H9 (cell line): Measurements from ENCODE around the gene SPR. TPM values are rescaled to one million over a fixed set of nuclear protein-coding genes. Genes with fewer than 3 reads are reported as not detected.

Experiments used
- DNase-seq: peaks from one replicate; pipeline ENCODE4 v3.0.0-alpha.2; 2017
- H2AFZ ChIP-seq: one replicate; pipeline ENCODE4 v1.6.1; 2013; ENCODE audit warnings: mild to moderate bottlenecking, low read length, control low read depth, moderate library complexity
- H2AK5ac ChIP-seq: 2 replicates; pipeline ENCODE4 v1.6.1; 2013; ENCODE audit warnings: low read length, control low read depth, mixed read lengths; ENCODE audit not compliant: insufficient read length
- H2BK120ac ChIP-seq: one replicate; pipeline ENCODE4 v1.6.1; 2013; ENCODE audit warnings: low read depth, mild to moderate bottlenecking, low read length, control low read depth, inconsistent platforms; ENCODE audit not compliant: poor library complexity, severe bottlenecking
- H2BK12ac ChIP-seq: 2 replicates; pipeline ENCODE4 v1.6.1; 2013; ENCODE audit warnings: low read length, control low read depth, mixed read lengths, low read depth; ENCODE audit not compliant: insufficient read length
- H2BK15ac ChIP-seq: 2 replicates; pipeline ENCODE4 v1.6.1; 2013; ENCODE audit warnings: low read depth, low read length, control low read depth
- H2BK20ac ChIP-seq: one replicate; pipeline ENCODE4 v1.6.1; 2013; ENCODE audit warnings: low read depth, mild to moderate bottlenecking, low read length, control low read depth, inconsistent platforms; ENCODE audit not compliant: poor library complexity, severe bottlenecking
- H2BK5ac ChIP-seq: 2 replicates; pipeline ENCODE4 v1.6.1; 2013; ENCODE audit warnings: low read length, control low read depth, mixed read lengths; ENCODE audit not compliant: insufficient read length
- H3K14ac ChIP-seq: 2 replicates; pipeline ENCODE4 v1.6.1; 2013; ENCODE audit warnings: low read length, control low read depth; ENCODE audit not compliant: insufficient read depth
- H3K18ac ChIP-seq: 2 replicates; pipeline ENCODE4 v1.6.1; 2013; ENCODE audit warnings: low read depth, mild to moderate bottlenecking, mixed read lengths, low read length, control low read depth; ENCODE audit not compliant: insufficient read length
- H3K23ac ChIP-seq: 2 replicates; pipeline ENCODE4 v1.6.1; 2013; ENCODE audit warnings: low read length, control low read depth, mixed read lengths, low read depth; ENCODE audit not compliant: insufficient read length
- H3K23me2 ChIP-seq: 2 replicates; pipeline ENCODE4 v1.6.1; 2013; ENCODE audit warnings: low read depth, mild to moderate bottlenecking, mixed read lengths, low read length, control low read depth; ENCODE audit not compliant: insufficient read length, poor library complexity, severe bottlenecking
- H3K27ac ChIP-seq: 2 replicates; pipeline ENCODE4 v1.5.1; 2013; ENCODE audit warnings: low read length, control low read depth, mixed read lengths, low read depth; ENCODE audit not compliant: insufficient read length
- H3K27me3 ChIP-seq: 2 replicates; pipeline ENCODE4 v1.6.1; 2013; ENCODE audit warnings: low read length, control low read depth, inconsistent platforms; ENCODE audit not compliant: insufficient read depth
- H3K4ac ChIP-seq: 2 replicates; pipeline ENCODE4 v1.6.1; 2013; ENCODE audit warnings: low read depth, mild to moderate bottlenecking, control low read depth, inconsistent platforms, low read length, moderate library complexity
- H3K4me1 ChIP-seq: 2 replicates; pipeline ENCODE4 v1.6.1; 2013; ENCODE audit warnings: low read length, control low read depth, inconsistent platforms; ENCODE audit not compliant: insufficient read depth
- H3K4me2 ChIP-seq: 2 replicates; pipeline ENCODE4 v1.6.1; 2013; ENCODE audit warnings: low read length, control low read depth, mixed read lengths; ENCODE audit not compliant: insufficient read length, insufficient read depth
- H3K56ac ChIP-seq: 2 replicates; pipeline ENCODE4 v1.6.1; 2013; ENCODE audit warnings: low read depth, mild to moderate bottlenecking, mixed read lengths, low read length, control low read depth; ENCODE audit not compliant: insufficient read length
- H3K79me1 ChIP-seq: 2 replicates; pipeline ENCODE4 v1.6.1; 2013; ENCODE audit warnings: low read depth, mild to moderate bottlenecking, moderate library complexity, low read length, control low read depth, inconsistent platforms; ENCODE audit not compliant: insufficient read depth, poor library complexity, severe bottlenecking
- H3K79me2 ChIP-seq: 2 replicates; pipeline ENCODE4 v1.6.1; 2013; ENCODE audit warnings: low read length, control low read depth, inconsistent platforms; ENCODE audit not compliant: insufficient read depth
- H3K9ac ChIP-seq: 2 replicates; pipeline ENCODE4 v1.6.1; 2013; ENCODE audit warnings: low read length, control low read depth, mixed read lengths; ENCODE audit not compliant: insufficient read length; ENCODE audit errors: extremely low read depth
- H3K9me3 ChIP-seq: one replicate; pipeline ENCODE4 v1.6.1; 2013; ENCODE audit warnings: low read depth, low read length, inconsistent platforms; ENCODE audit not compliant: control insufficient read depth
- H3T11ph ChIP-seq: one replicate; pipeline ENCODE4 v1.6.1; 2013; ENCODE audit warnings: mild to moderate bottlenecking, low read length, control low read depth, inconsistent platforms
- H4K20me1 ChIP-seq: one replicate; pipeline ENCODE4 v1.6.1; 2013; ENCODE audit not compliant: control insufficient read depth, insufficient read length, insufficient read depth
- H4K5ac ChIP-seq: 2 replicates; pipeline ENCODE4 v1.6.1; 2013; ENCODE audit warnings: low read depth, mild to moderate bottlenecking, mixed read lengths, low read length, control low read depth; ENCODE audit not compliant: insufficient read length
- H4K8ac ChIP-seq: replicated peaks from 2 replicates; pipeline ENCODE4 v1.6.1; 2013; ENCODE audit warnings: low read length, control low read depth, mixed read lengths, low read depth; ENCODE audit not compliant: insufficient read length
- H4K91ac ChIP-seq: 2 replicates; pipeline ENCODE4 v1.6.1; 2013; ENCODE audit warnings: low read depth, mild to moderate bottlenecking, moderate library complexity, mixed read lengths, low read length, control low read depth; ENCODE audit not compliant: insufficient read length
- H3K27ac Mint-ChIP-seq, 3 experiments: 2 replicates in 2 of 3; 3 replicates in 1 of 3; pipeline ENCODE4 v1.8.0; 2020 to 2021; ENCODE audit warnings: mixed read lengths in 3 of 3, mild to moderate bottlenecking in 1 of 3, moderate library complexity in 1 of 3
- H3K27me3 Mint-ChIP-seq: 2 replicates; pipeline ENCODE4 v1.8.0; 2021; ENCODE audit warnings: low read depth, mild to moderate bottlenecking, moderate library complexity, mixed read lengths
- H3K36me3 Mint-ChIP-seq, 3 experiments: 2 replicates in 2 of 3; 3 replicates in 1 of 3; pipeline ENCODE4 v1.8.0; 2020 to 2021; ENCODE audit warnings: low read depth in 3 of 3, mixed read lengths in 3 of 3; ENCODE audit not compliant: insufficient read depth in 1 of 3
- H3K4me1 Mint-ChIP-seq, 2 experiments: 2 replicates each; pipeline ENCODE4 v1.8.0; 2020; ENCODE audit warnings: mixed read lengths in 2 of 2
- H3K4me3 Mint-ChIP-seq, 2 experiments: 2 replicates in 1 of 2; 3 replicates in 1 of 2; pipeline ENCODE4 v1.8.0; 2020 to 2021; ENCODE audit warnings: mild to moderate bottlenecking in 2 of 2, mixed read lengths in 2 of 2, moderate library complexity in 1 of 2
- H3K9me3 Mint-ChIP-seq, 2 experiments: 2 replicates in 1 of 2; 3 replicates in 1 of 2; pipeline ENCODE4 v1.8.0; 2020; ENCODE audit warnings: mild to moderate bottlenecking in 2 of 2, mixed read lengths in 2 of 2, moderate library complexity in 1 of 2
- WGBS: extraction: QIAGEN DNeasy Blood & Tissue Kit; methylation state at CpG from one replicate; pipeline ENCODE4 v1.1.7; 2013; ENCODE audit warnings: missing lambda C conversion rate, low lambda C conversion rate, mixed read lengths; ENCODE audit not compliant: insufficient read length; ENCODE audit errors: extremely low coverage; 5-methylcytosine and 5-hydroxymethylcytosine counted together
- total RNA-seq: library from RNA; stranded (reverse); gene quantifications from 2 replicates; pipeline ENCODE4 v1.2.1, GENCODE V29; 2021
- TF ChIP-seq, protein P1 (sequence below): fragments of 200-600 bp; sonication (generic); conservative IDR thresholded peaks from 3 replicates; pipeline ENCODE4 v1.8.0; 2021; ENCODE audit warnings: antibody characterized with exemption, mild to moderate bottlenecking

Gene SPR
- total RNA-seq, 1 experiment from 2014 or later = 7.3 TPM

DNA sequence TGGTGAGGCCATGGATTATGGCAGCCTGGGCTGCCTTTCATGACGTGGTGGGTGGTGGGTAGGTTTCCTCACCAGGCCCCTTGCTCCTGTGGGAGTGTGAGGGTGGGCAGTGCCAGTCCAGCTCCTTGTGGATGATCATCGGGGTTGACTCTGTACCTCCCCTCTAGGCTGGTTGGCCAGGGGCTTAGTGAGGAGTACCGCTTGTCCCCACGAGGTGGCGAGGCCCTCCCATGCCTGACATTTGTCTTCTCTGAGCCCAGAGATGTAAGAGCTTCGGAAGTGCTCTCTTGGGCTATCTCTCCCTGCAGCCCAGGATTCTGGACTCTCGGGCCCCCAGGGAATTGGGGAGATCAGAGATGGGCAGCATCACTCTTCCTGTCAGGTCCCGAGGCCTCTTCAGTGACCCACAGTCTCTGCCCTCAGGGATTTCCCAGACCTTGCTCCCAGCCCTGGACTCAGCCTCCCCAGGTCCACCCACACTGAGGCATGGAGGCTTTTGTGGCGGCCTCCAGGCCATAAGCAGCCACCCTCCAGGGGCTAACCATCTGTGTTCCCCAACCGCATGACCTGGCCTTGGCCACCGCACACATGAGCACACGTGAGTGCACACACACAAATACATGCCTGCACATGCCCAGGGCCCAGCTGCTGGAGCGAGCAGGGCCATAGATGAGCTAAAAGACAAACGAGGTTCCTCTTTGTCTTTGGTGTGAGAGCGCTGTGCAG, 6.5 kb downstream of the SPR start:
- peak; percentile 85 for DNase-seq
- H4K20me1 ChIP-seq = no peaks in the 10 kb centered on the region
- no peaks in the 10 kb centered on the region for H3K9me3 ChIP-seq
- Mint-ChIP-seq H3K4me3 (no peak overlapping the region), H3K36me3 (no peaks in the 10 kb centered on the region; a peak in 2 of 7 replicates), H3K9me3 (no peaks in the 10 kb centered on the region), H3K27me3 (peaks cover 82% of the 10 kb centered on the region), H3K4me1 (peaks cover 23 to 25% of the 10 kb centered on the region in 2 experiments), H3K27ac (no peak overlapping the region)
- H2BK120ac ChIP-seq = no peak overlapping the region
- H2BK15ac ChIP-seq = no peak overlapping the region
- H3K23ac ChIP-seq = no peak overlapping the region
- H3K27me3 ChIP-seq = no peaks in the 10 kb centered on the region; the same call in 1 of the 2 replicates
- no peaks in the 10 kb centered on the region for H3K79me1 ChIP-seq
- no peak overlapping the region for H3K18ac ChIP-seq
- H3K4ac ChIP-seq = no peak overlapping the region
- no peak overlapping the region for H3K56ac ChIP-seq
- H2BK20ac ChIP-seq = no peak overlapping the region
- no peak overlapping the region for H2AFZ ChIP-seq
- TF ChIP-seq, protein P1, sequence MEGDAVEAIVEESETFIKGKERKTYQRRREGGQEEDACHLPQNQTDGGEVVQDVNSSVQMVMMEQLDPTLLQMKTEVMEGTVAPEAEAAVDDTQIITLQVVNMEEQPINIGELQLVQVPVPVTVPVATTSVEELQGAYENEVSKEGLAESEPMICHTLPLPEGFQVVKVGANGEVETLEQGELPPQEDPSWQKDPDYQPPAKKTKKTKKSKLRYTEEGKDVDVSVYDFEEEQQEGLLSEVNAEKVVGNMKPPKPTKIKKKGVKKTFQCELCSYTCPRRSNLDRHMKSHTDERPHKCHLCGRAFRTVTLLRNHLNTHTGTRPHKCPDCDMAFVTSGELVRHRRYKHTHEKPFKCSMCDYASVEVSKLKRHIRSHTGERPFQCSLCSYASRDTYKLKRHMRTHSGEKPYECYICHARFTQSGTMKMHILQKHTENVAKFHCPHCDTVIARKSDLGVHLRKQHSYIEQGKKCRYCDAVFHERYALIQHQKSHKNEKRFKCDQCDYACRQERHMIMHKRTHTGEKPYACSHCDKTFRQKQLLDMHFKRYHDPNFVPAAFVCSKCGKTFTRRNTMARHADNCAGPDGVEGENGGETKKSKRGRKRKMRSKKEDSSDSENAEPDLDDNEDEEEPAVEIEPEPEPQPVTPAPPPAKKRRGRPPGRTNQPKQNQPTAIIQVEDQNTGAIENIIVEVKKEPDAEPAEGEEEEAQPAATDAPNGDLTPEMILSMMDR = peak; percentile 82
- no peak overlapping the region for H3T11ph ChIP-seq
- H3K4me1 ChIP-seq = peaks cover 10% of the 10 kb centered on the region; the same call in 1 of the 2 replicates
- H4K91ac ChIP-seq = no peak overlapping the region
- H3K14ac ChIP-seq = no peak overlapping the region
- no peaks in the 10 kb centered on the region for H3K23me2 ChIP-seq
- WGBS = no CpG with 5 or more reads among the region's 15 CpGs
- no peak overlapping the region for H2BK5ac ChIP-seq
- H3K4me2 ChIP-seq = no peak overlapping the region
- no peak overlapping the region for H2BK12ac ChIP-seq
- H3K9ac ChIP-seq = no peak overlapping the region
- no peak overlapping the region for H2AK5ac ChIP-seq
- H4K5ac ChIP-seq = no peak overlapping the region
- no peak overlapping the region for H4K8ac ChIP-seq
- H3K79me2 ChIP-seq = no peaks in the 10 kb centered on the region
- H3K27ac ChIP-seq = no peak overlapping the region
